ENCODE data around the gene CEP120.

- TF ChIP-seq GATA2 (IDR thresholded peaks at IDR 0.05; ENCODE audit: low read depth, low read length) (no peak), GATA3 (IDR thresholded peaks at IDR 0.05; ENCODE audit: low read depth, low read length) (no peak)
Observed at GRCh38 chr5:123371575-123372179, 51.5 kb downstream of the CEP120 start.

Data from SH-SY5Y (cell line).